Uterus (tissue), 2 donors: Measurements from ENCODE around the gene CAPZA1.

Source experiments
- CTCF ChIP-seq, 4 experiments: fragments of 200-600 bp in 2 of 4; fragments of 450-650 bp in 2 of 4; sonication (generic) in 2 of 4; IDR thresholded peaks; one replicate each; pipeline ENCODE4 v1.5.1; 2016 to 2019; ENCODE audit warnings: antibody characterized with exemption in 4 of 4, mild to moderate bottlenecking in 2 of 4, moderate library complexity in 1 of 4
- POLR2A ChIP-seq, 2 donors: fragments of 450-650 bp; IDR thresholded peaks; one replicate each; pipeline ENCODE4 v1.6.1; 2016; ENCODE audit warnings: antibody characterized with exemption in 2 of 2, mild to moderate bottlenecking in 1 of 2, moderate library complexity in 1 of 2

- TF ChIP-seq CTCF (IDR thresholded peaks at IDR 0.05) = no peak
- TF ChIP-seq POLR2A (IDR thresholded peaks at IDR 0.05) = no peak
These were observed 67.2 kb downstream of the CAPZA1 start for GRCh38 chr1:112686835-112687234.
